Diencephalon (tissue), 1 donor: ENCODE data around the gene ZNF500. TPM values are rescaled to one million over a fixed set of nuclear protein-coding genes. Genes with fewer than 3 reads are reported as not detected.

Experiments
- small RNA-seq: library from RNA; depleted of rRNA; stranded (forward); fragments of <200 nt; gene quantifications from one replicate; pipeline ENCODE3, GENCODE V24; 2014
- total RNA-seq: library from RNA; depleted of rRNA; stranded (reverse); fragments of >200 nt; gene quantifications from one replicate; pipeline ENCODE4 v1.2.3, GENCODE V29; 2014

Gene ZNF500
- 8.8 TPM for total RNA-seq

DNA sequence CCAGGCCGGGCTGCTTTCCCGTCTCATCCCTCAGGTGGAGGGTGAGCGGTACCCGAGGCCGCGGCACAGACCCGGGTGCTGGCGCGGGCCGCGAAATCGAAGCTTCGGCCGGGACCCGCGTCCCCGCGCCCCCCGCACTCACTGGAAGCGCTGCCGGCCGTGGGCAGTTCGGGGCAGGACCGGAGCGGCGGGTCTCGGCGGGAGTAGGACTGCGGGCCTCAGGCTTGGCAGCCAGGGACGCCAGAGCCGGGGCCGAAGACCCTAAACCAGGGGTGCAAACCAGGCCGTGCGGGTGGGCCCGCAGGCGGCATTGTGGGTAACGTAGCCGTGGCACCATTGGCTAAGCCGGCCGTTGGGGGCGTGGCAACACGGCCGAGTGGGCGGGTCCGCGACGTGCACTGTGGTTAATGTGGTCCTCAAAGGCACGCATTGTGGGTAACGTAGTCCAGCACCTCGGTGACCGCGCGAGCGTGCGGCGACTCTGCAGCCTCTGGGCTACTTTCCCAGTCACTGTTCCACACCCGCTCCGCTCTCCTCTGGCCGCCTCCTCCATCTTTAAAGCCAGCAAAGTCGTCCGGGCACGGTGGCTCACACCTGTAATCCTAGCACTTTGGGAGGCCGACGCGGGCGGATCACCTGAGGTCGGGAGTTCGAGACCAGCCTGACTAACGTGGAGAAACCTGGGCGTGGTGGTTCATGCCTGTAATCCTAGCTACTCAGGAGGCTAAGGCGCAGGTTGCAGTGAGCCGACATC, at the start of gene ZNF500:
Gene ZNF500, minus strand, starts transcription at position 288 of the 754 bp plus-strand sequence. CDS start 1,184 bp downstream, outside the sequence.

DNA sequence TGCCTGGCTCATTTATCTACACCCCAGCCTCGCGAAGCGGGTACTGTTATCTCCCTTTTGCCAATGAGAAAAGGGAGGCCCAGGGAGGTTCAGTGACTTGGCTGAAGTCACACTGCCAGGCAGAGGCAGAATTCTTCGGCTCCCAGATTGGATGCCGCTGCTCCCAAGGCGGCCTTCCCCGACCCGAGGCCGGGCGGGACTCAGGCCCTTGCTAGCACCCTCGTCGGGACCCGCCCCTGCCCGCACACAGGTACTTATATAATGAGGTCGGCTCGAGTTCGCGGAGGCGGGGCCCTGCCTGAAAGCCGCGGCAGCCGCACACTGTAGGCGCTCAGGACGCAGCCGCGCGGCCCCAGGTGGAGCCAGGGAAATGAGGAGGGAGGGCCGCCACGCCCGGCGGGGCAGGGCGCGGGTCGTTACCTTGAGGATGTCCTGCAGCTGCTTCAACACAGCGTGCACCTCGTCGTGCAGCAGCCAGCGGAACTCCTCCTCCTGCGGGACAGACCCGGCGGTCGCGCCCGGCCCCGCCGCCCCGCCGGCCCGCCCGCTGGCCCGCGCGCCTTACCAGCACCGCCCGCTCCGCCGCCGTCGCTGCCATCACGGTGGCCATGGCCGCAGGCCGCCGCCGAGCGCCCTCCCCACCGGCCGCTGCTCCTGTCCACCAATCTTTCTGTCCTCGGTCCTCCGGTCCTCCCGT, 35.1 kb upstream of the ZNF500 start, which contains the start of gene ROGDI:
Gene ROGDI, minus strand, starts transcription at position 672 of the 697 bp plus-strand sequence. Its CDS starts 62 bp downstream, at position 610.

DNA sequence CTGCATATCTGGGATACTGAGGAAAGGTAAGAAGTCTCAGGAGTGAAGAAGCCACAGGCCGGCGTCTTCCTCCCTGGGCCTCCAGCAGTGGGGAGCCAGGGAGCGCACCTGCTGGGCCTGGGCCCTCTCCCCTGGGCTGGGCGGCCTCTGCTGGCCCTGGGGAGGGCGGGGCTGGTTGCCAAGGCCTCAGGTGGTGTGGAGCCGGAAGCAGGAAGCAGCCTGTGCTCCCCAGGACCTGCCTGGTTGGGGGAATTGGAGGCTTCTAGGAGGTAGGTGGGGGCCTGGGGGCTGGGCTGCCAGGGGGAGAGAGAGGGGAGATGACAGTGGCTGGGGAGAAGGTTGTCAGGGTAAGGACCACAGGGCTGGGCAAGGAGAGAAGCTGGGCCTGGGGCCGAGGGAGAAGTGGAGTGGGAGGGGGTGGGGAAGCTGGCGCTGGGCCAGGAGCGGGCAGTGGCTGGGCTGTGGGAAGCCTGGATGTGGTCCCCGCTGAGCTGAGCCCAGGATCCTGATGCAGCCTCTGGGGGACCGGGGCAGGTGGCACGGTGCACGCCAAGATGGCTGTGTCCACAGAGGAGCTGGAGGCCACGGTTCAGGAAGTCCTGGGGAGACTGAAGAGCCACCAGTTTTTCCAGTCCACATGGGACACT, 28.3 kb upstream of the ZNF500 start, which contains the start of gene SMIM22:
Gene SMIM22, plus strand, starts transcription at position 189 of the 647 bp plus-strand sequence. Its CDS starts 366 bp downstream, at position 555.

DNA sequence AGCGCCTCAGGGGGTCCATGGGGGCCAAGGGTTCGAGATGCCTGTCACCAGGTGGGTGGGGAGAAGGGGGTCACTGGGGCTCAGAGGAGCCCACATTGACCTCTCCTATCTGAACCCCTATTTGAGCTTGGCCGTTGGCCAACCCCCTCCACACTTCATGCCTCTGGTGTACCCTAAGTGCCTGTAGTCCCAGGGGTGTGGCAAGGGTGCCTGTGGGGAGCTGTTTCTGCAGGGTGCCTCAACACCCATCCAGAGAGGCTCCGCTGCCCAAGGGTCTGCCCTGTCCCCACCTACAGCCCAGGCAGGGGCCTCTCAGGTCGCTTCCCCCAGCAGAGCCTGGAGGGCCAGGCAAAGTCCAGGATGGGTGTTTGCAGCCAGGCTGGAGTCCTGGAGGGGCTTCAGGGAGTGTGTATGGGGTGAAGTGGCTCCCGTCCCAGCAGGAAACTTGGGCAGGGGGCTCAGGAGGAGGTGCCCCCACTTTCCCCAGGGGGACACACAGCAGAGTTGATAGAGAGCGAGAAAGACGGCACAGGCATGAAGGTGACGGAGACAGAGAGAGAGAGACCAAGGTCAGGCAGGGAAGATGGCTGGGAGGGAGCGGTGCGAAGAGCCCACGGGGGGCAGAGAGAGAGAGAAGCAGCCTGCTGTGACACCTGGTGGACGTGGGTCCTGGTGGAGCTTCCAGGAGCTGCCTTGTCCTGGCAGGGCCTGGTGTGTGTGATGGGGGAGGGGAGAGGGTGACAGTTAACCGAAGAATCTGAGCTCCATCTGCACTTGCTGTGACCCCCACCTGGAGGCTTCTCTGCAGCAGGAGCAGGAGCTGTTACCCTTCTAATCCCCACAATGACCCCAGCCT, 20.9 kb upstream of the ZNF500 start, which contains the start of gene SEPTIN12:
Gene SEPTIN12, minus strand, starts transcription at position 719 of the 856 bp plus-strand sequence. Its CDS starts 700 bp downstream, at position 19.

DNA sequence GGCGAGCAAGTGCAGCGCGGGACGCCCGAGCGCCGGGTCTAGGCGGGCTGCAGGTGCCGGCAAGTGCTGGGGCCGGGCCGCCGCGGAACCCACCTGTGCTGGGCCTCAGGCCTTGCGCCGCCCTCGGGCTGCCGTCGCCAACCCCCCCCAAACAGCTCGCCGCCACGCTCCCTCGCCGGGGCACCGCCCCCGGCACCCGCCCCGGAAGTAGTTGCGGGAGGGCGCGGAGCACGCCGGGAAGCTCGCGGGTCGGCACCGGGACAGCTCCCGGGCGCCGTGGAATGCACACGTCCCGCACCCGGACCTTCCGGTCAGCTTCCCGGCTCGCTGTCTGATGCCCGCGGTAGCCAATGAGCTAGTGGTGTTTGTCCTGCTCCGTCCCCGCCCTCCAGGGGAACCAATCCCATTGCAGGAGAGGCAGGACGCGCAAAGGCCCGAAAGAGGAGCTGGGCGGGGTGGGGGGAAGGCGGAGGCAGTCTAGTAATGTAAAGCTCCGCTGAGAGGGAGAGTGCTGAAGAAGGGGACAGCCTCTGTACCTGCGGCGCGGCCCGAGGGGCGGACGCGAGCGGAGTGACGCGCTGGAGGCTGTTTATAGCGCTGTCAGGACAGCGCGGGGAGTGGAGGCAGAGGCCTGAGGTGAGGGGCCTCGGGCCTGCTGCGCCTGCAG, 32.8 kb downstream of the ZNF500 start, which contains the start of the genes ANKS3 and DNAAF8:
Gene ANKS3, minus strand, starts transcription at position 209 of the 667 bp plus-strand sequence. CDS start 4,122 bp downstream, outside the sequence.
Gene DNAAF8, plus strand, starts transcription at position 475 of the 667 bp plus-strand sequence. CDS start 1,978 bp downstream, outside the sequence.

Small RNAs within 50 kb of the gene (small RNA-seq; reads per million reads assigned to genes)
- gene RF00017 = not detected

Other genes starting within 250 kb of the ZNF500 start
- gene CDIP1, start 228.4 kb downstream of the ZNF500 start, total RNA-seq = 18.5 TPM
- 0.46 TPM for gene C16orf96, start 210.8 kb downstream of the ZNF500 start, total RNA-seq
- 2.1 TPM for gene UBALD1, start 152.3 kb downstream of the ZNF500 start, total RNA-seq
- 43.8 TPM for gene MGRN1, start 142.3 kb downstream of the ZNF500 start, total RNA-seq
- gene NUDT16L1, start 73.6 kb downstream of the ZNF500 start, total RNA-seq = 47.5 TPM
- gene ANKS3, start 32.9 kb downstream of the ZNF500 start, total RNA-seq = 44.3 TPM
- 2.1 TPM for gene DNAAF8, start 32.6 kb downstream of the ZNF500 start, total RNA-seq
- gene SEPTIN12, start 21.2 kb upstream of the ZNF500 start, total RNA-seq = not detected
- not detected for gene SMIM22, start 28.2 kb upstream of the ZNF500 start, total RNA-seq
- 62.7 TPM for gene ROGDI, start 35.5 kb upstream of the ZNF500 start, total RNA-seq
- gene GLYR1, start 80.1 kb upstream of the ZNF500 start, total RNA-seq = 72.2 TPM
- 17.1 TPM for gene UBN1, start 80.3 kb upstream of the ZNF500 start, total RNA-seq
- gene PPL, start 170.0 kb upstream of the ZNF500 start, total RNA-seq = 13.4 TPM
- gene SEC14L5, start 191.2 kb upstream of the ZNF500 start, total RNA-seq = 1.6 TPM